PFSK-1 (cell line): Measurements from ENCODE around the gene SOX4.

Source experiments
- FOXP2 ChIP-seq: optimal IDR thresholded peaks from 2 replicates; pipeline ENCODE3; 2011; ENCODE audit warnings: borderline replicate concordance, control low read depth, inconsistent platforms; ENCODE audit not compliant: insufficient read depth; ENCODE audit errors: extremely low read length, extremely low read depth
- TAF1 ChIP-seq: IDR thresholded peaks from 2 replicates; pipeline ENCODE4 v1.6.1; 2012; ENCODE audit warnings: low read length, control low read depth, borderline replicate concordance; ENCODE audit not compliant: insufficient read depth
- TF ChIP-seq, protein P1 (sequence below), 2 experiments: IDR thresholded peaks; 2 replicates each; pipeline versions ENCODE4 v1.6.1 to v1.8.0; 2011 to 2012; ENCODE audit warnings: low read depth in 2 of 2, low read length in 2 of 2, control low read depth in 1 of 2, inconsistent platforms in 1 of 2, mild to moderate bottlenecking in 1 of 2, moderate library complexity in 1 of 2; ENCODE audit not compliant: insufficient read depth in 1 of 2

GRCh38 chr6:21633511-21634109 is 40.1 kb downstream of the SOX4 start:
- TF ChIP-seq, protein P1, sequence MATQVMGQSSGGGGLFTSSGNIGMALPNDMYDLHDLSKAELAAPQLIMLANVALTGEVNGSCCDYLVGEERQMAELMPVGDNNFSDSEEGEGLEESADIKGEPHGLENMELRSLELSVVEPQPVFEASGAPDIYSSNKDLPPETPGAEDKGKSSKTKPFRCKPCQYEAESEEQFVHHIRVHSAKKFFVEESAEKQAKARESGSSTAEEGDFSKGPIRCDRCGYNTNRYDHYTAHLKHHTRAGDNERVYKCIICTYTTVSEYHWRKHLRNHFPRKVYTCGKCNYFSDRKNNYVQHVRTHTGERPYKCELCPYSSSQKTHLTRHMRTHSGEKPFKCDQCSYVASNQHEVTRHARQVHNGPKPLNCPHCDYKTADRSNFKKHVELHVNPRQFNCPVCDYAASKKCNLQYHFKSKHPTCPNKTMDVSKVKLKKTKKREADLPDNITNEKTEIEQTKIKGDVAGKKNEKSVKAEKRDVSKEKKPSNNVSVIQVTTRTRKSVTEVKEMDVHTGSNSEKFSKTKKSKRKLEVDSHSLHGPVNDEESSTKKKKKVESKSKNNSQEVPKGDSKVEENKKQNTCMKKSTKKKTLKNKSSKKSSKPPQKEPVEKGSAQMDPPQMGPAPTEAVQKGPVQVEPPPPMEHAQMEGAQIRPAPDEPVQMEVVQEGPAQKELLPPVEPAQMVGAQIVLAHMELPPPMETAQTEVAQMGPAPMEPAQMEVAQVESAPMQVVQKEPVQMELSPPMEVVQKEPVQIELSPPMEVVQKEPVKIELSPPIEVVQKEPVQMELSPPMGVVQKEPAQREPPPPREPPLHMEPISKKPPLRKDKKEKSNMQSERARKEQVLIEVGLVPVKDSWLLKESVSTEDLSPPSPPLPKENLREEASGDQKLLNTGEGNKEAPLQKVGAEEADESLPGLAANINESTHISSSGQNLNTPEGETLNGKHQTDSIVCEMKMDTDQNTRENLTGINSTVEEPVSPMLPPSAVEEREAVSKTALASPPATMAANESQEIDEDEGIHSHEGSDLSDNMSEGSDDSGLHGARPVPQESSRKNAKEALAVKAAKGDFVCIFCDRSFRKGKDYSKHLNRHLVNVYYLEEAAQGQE (IDR thresholded peaks at IDR 0.05; ENCODE audit: insufficient read depth in 1 of 2, low read depth in 2 of 2, low read length in 2 of 2) = no peak
- no peak for TF ChIP-seq TAF1
- TF ChIP-seq FOXP2 = no peak
